ENCODE measurements around the gene EIF3D. TPM values are rescaled to one million over a fixed set of nuclear protein-coding genes. Genes with fewer than 3 reads are reported as not detected.

EIF3D gene
- total RNA-seq, 2 donors from 2014 or later, result 74.8 to 96.3 TPM

Other genes with a start within 250 kb of the EIF3D start
- 100 to 1,000 TPM; 225 to 367 TPM for gene MYH9, start 141.2 kb downstream of the EIF3D start, total RNA-seq
- gene TXN2, start 47.5 kb downstream of the EIF3D start, total RNA-seq, result 10 to 100 TPM; 91.5 to 96.8 TPM
- 1 to 10 TPM; 5.1 to 8.5 TPM for gene FOXRED2, start 22.1 kb downstream of the EIF3D start, total RNA-seq
- not detected for gene CACNG2, start 174.6 kb upstream of the EIF3D start, total RNA-seq
- 10 to 100 TPM; 27.6 to 28.1 TPM for gene IFT27, start 247.0 kb upstream of the EIF3D start, total RNA-seq

Data from left cardiac atrium (tissue), 2 donors.